Hepatocyte (in vitro differentiated cells): ENCODE results near the gene IL24. TPM values are rescaled to one million over a fixed set of nuclear protein-coding genes. Genes with fewer than 3 reads are reported as not detected.

Experiments used
- DNase-seq: peaks from one replicate; pipeline ENCODE4 v3.0.0-alpha.2; 2016; ENCODE audit warnings: low spot score
- H2AFZ ChIP-seq: fragments of 200-600 bp; sonication (generic); 2 replicates; pipeline ENCODE4 v1.6.0; 2016; ENCODE audit warnings: antibody characterized with exemption, mild to moderate bottlenecking
- H3K27ac ChIP-seq: fragments of 200-600 bp; sonication (generic); 2 replicates; pipeline ENCODE4 v1.5.1; 2016; ENCODE audit warnings: mild to moderate bottlenecking
- H3K27me3 ChIP-seq: fragments of 200-600 bp; sonication (generic); 2 replicates; pipeline ENCODE4 v1.6.1; 2016
- H3K36me3 ChIP-seq: fragments of 200-600 bp; sonication (generic); replicated peaks from 2 replicates; pipeline ENCODE4 v1.5.1; 2016; ENCODE audit warnings: low read depth; ENCODE audit not compliant: insufficient read depth
- H3K4me1 ChIP-seq: fragments of 200-600 bp; sonication (generic); 2 replicates; pipeline ENCODE4 v1.5.1; 2016; ENCODE audit warnings: mild to moderate bottlenecking, moderate library complexity; ENCODE audit not compliant: insufficient read depth
- H3K4me2 ChIP-seq: fragments of 200-600 bp; sonication (generic); 2 replicates; pipeline ENCODE4 v1.6.0; 2016
- H3K4me3 ChIP-seq: fragments of 200-600 bp; sonication (generic); 2 replicates; pipeline ENCODE4 v1.5.1; 2016; ENCODE audit warnings: mild to moderate bottlenecking
- H3K79me2 ChIP-seq: fragments of 200-600 bp; sonication (generic); 2 replicates; pipeline ENCODE4 v1.6.0; 2017; ENCODE audit warnings: mild to moderate bottlenecking
- H3K9me2 ChIP-seq: fragments of 200-600 bp; sonication (generic); replicated peaks from 2 replicates; pipeline ENCODE4 v1.6.0; 2017; ENCODE audit warnings: mild to moderate bottlenecking; ENCODE audit not compliant: insufficient read depth
- H3K9me3 ChIP-seq: fragments of 200-600 bp; sonication (generic); 2 replicates; pipeline ENCODE4 v1.5.1; 2016; ENCODE audit warnings: low read depth, mild to moderate bottlenecking
- H4K20me1 ChIP-seq: fragments of 200-600 bp; sonication (generic); 2 replicates; pipeline ENCODE4 v1.6.0; 2016; ENCODE audit warnings: mild to moderate bottlenecking; ENCODE audit not compliant: insufficient read depth, poor library complexity, severe bottlenecking
- CTCF ChIP-seq: fragments of 200-600 bp; sonication (generic); IDR thresholded peaks from 2 replicates; pipeline ENCODE4 v1.5.1; 2016; ENCODE audit warnings: antibody characterized with exemption, mild to moderate bottlenecking; ENCODE audit not compliant: poor library complexity
- EZH2 ChIP-seq: fragments of 200-600 bp; sonication (generic); IDR thresholded peaks from 2 replicates; pipeline ENCODE4 v1.6.1; 2016; ENCODE audit warnings: antibody characterized with exemption, mild to moderate bottlenecking, borderline replicate concordance
- EZH2phosphoT487 ChIP-seq: fragments of 200-600 bp; sonication (generic); IDR thresholded peaks from one replicate; pipeline ENCODE4 v1.6.1; 2018; ENCODE audit warnings: antibody characterized with exemption, mild to moderate bottlenecking, low read depth, moderate library complexity; ENCODE audit not compliant: unreplicated experiment, severe bottlenecking
- WGBS: methylation state at CpG from one replicate; pipeline ENCODE4 v1.1.6; 2016; ENCODE audit warnings: low lambda C conversion rate; ENCODE audit errors: missing lambda C conversion rate; 5-methylcytosine and 5-hydroxymethylcytosine counted together
- polyA plus RNA-seq: library from polyadenylated mRNA; unstranded; fragments of >200 nt; fragmentation: Nextera tagmentation; extraction: Ambion mirVana; gene quantifications from 2 replicates; pipeline ENCODE4 v1.2.1, GENCODE V29; 2016
- total RNA-seq: library from RNA; depleted of rRNA; stranded (reverse); fragments of >200 nt; gene quantifications from 2 replicates; pipeline ENCODE4 v1.2.3, GENCODE V29; 2014

IL24 gene
- total and polyA plus RNA-seq, 2 experiments from 2014 or later: not detected

GRCh38 chr1:206946261-206946660, 49.0 kb downstream of the IL24 start, which contains the start of gene PIGR:
PIGR (minus strand) TSS chr1:206946466; CDS start chr1:206940531, 5,935 bp downstream.
- H3K9me2 ChIP-seq: no peaks in the 10 kb centered on the region
- no peak for DNase-seq
- no peak within 1 kb of the TSS for H2AFZ ChIP-seq
- no peaks in the 10 kb centered on the region for H3K9me3 ChIP-seq
- no peak within 1 kb of the TSS for H3K4me3 ChIP-seq
- H3K27me3 ChIP-seq: peaks cover 12% of the 10 kb centered on the region
- TF ChIP-seq EZH2 (no peak), EZH2phosphoT487 (no peak), CTCF (no peak)
- peaks cover 10% of the 10 kb centered on the region for H3K4me1 ChIP-seq
- WGBS: 78% methylated on average over 7 of the region's 7 CpGs
- H3K27ac ChIP-seq: no peak within 1 kb of the TSS
- H3K79me2 ChIP-seq: no peaks in the 10 kb centered on the region
- H4K20me1 ChIP-seq: no peaks in the 10 kb centered on the region
- no peaks in the 10 kb centered on the region for H3K36me3 ChIP-seq
- H3K4me2 ChIP-seq: no peak within 1 kb of the TSS

- WGBS: 88% methylated on average over 3 of the region's 3 CpGs
- H3K4me1 ChIP-seq: peaks cover 5% of the 10 kb centered on the region
- H3K4me2 ChIP-seq: no peak overlapping the region
- no peak for DNase-seq
- H3K9me3 ChIP-seq: no peaks in the 10 kb centered on the region
- H3K27ac ChIP-seq: no peak overlapping the region
- TF ChIP-seq EZH2 (no peak), CTCF (no peak), EZH2phosphoT487 (no peak)
- no peak overlapping the region for H3K4me3 ChIP-seq
- H3K36me3 ChIP-seq: no peaks in the 10 kb centered on the region
- H3K9me2 ChIP-seq: no peaks in the 10 kb centered on the region
- H2AFZ ChIP-seq: no peak overlapping the region
- H3K27me3 ChIP-seq: peaks cover 12% of the 10 kb centered on the region
- no peaks in the 10 kb centered on the region for H3K79me2 ChIP-seq
- H4K20me1 ChIP-seq: no peaks in the 10 kb centered on the region
These were observed 50.0 kb downstream of the IL24 start for GRCh38 chr1:206947255-206947654.

GRCh38 chr1:206949208-206949607, 52.0 kb downstream of the IL24 start:
- Histone ChIP-seq H3K9me2 (no peaks in the 10 kb centered on the region), H3K79me2 (no peaks in the 10 kb centered on the region), H3K36me3 (no peaks in the 10 kb centered on the region), H3K4me3 (no peak overlapping the region), H3K4me1 (peaks cover 21% of the 10 kb centered on the region), H3K27me3 (no peaks in the 10 kb centered on the region), H3K27ac (no peak overlapping the region), H3K9me3 (no peaks in the 10 kb centered on the region), H4K20me1 (no peaks in the 10 kb centered on the region), H2AFZ (no peak overlapping the region), H3K4me2 (no peak overlapping the region)
- TF ChIP-seq EZH2 (no peak), EZH2phosphoT487 (no peak), CTCF (no peak)
- no peak for DNase-seq
- WGBS: 92% methylated on average over 4 of the region's 4 CpGs

GRCh38 chr1:206949641-206950040, 52.4 kb downstream of the IL24 start:
- H3K9me2 ChIP-seq: no peaks in the 10 kb centered on the region
- no peaks in the 10 kb centered on the region for H3K27me3 ChIP-seq
- no peaks in the 10 kb centered on the region for H3K36me3 ChIP-seq
- H4K20me1 ChIP-seq: no peaks in the 10 kb centered on the region
- no peak overlapping the region for H3K27ac ChIP-seq
- no peaks in the 10 kb centered on the region for H3K9me3 ChIP-seq
- no peak for TF ChIP-seq EZH2
- no peak for TF ChIP-seq CTCF
- TF ChIP-seq EZH2phosphoT487: no peak
- 97% methylated on average over 5 of the region's 5 CpGs for WGBS
- H3K79me2 ChIP-seq: no peaks in the 10 kb centered on the region
- no peak overlapping the region for H3K4me3 ChIP-seq
- no peak overlapping the region for H2AFZ ChIP-seq
- no peak overlapping the region for H3K4me2 ChIP-seq
- peaks cover 25% of the 10 kb centered on the region for H3K4me1 ChIP-seq
- no peak for DNase-seq
